ENCODE measurements around the gene ADAMTS8. TPM values are rescaled to one million over a fixed set of nuclear protein-coding genes. Genes with fewer than 3 reads are reported as not detected.

ADAMTS8 gene
- total RNA-seq, 3 donors from 2014 or later (not counting 1 experiment from before 2014, with no cell fraction given) = not detected

DNA sequence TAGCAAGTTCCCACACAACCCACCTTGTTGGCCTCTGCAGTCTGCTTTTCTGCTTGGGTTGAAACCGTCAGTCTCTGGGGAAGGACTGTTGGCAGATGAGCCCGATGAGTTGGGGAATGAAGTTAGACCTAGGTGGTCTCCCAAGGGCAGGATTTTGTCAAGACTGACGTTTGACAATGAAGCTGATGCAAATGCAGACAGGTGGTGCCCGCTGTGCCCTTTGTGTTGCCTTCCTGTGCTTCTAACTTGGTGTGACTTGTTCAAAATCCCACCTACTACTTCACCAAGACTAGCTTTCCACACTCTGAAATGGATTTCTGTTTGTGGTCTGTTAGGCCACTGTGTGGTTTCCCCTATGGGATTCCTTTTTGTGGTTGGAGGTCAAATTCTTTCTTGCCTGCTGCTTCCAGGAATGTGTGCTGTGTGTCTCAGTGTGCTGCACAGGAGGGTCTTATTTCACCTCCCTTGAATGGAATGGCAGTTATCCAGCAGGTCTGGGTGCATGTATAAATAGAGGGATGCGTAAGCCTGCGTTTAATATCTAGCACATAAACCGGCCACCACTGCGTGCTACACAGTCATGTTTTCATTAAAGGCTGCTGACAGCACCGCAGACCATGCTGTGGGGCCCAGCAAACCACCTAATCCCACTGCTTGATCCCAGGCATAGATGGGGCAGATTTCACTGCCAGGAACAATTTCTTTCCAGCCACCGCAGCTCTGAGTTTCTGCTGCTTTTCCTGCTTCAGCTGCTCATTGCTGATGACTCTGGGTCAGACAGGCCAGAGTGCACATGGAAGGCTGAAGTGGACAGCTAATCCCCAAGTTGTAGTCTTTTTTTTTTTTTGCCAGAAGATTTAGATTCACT lies 44.8 kb downstream of the ADAMTS8 start:
- H3K9me3 Mint-ChIP-seq = no peaks in the 10 kb centered on the region
- H3K9me3 ChIP-seq (ENCODE audit: control insufficient read depth, insufficient read depth, low read length) = no peaks in the 10 kb centered on the region
- DNase-seq (no peak), ATAC-seq (no peak)
- no peaks in the 10 kb centered on the region for H3K36me3 ChIP-seq (ENCODE audit: control insufficient read depth, insufficient read depth, low read length)
- no peaks in the 10 kb centered on the region for H3K36me3 Mint-ChIP-seq
- peaks cover 10% of the 10 kb centered on the region for H3K4me1 ChIP-seq (ENCODE audit: control insufficient read depth, insufficient read depth, low read length)
- no peaks in the 10 kb centered on the region for H3K27me3 ChIP-seq (ENCODE audit: control insufficient read depth, insufficient read depth, low read length)
- no peak overlapping the region for H3K27ac Mint-ChIP-seq
- H3K4me1 Mint-ChIP-seq = peaks cover 16 to 25% of the 10 kb centered on the region in 2 donors
- intact Hi-C loops (cut with micrococcal nuclease) = no loop called here
- no peak overlapping the region for H3K27ac ChIP-seq (ENCODE audit: low read length)
- H3K27me3 Mint-ChIP-seq (ENCODE audit: low read depth in 2 of 2) = no peaks in the 10 kb centered on the region
- H3K4me3 Mint-ChIP-seq = no peak overlapping the region
- WGBS (ENCODE audit: insufficient coverage) = 62% methylated on average over 10 of the region's 10 CpGs
- H3K4me3 ChIP-seq (ENCODE audit: low read length) = no peak overlapping the region
- TF ChIP-seq, protein P1, sequence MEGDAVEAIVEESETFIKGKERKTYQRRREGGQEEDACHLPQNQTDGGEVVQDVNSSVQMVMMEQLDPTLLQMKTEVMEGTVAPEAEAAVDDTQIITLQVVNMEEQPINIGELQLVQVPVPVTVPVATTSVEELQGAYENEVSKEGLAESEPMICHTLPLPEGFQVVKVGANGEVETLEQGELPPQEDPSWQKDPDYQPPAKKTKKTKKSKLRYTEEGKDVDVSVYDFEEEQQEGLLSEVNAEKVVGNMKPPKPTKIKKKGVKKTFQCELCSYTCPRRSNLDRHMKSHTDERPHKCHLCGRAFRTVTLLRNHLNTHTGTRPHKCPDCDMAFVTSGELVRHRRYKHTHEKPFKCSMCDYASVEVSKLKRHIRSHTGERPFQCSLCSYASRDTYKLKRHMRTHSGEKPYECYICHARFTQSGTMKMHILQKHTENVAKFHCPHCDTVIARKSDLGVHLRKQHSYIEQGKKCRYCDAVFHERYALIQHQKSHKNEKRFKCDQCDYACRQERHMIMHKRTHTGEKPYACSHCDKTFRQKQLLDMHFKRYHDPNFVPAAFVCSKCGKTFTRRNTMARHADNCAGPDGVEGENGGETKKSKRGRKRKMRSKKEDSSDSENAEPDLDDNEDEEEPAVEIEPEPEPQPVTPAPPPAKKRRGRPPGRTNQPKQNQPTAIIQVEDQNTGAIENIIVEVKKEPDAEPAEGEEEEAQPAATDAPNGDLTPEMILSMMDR (IDR thresholded peaks at IDR 0.05) = no peak

DNA sequence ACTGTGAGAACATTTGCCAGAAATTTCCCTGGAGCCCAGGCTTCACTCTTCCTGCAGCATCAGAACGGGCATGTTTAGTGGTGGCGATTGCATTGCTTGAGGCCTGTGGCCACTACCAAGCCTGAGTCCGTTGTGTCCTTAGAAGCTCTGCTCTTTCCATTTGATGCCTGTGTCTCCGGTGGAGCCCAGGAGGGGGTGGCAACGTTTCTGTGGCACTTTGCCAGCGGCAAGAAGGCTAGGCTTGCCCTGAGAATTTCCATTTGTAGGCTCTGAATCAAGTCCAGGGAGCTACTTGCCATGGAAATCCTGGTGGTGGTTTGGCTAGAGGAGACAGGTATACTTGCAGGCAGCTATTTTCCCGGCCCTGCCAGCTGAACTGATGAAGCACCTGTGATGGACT lies 47.1 kb downstream of the ADAMTS8 start:
- Histone ChIP-seq H3K9me3 (ENCODE audit: control insufficient read depth, insufficient read depth, low read length) (no peaks in the 10 kb centered on the region), H3K27ac (ENCODE audit: low read length) (no peak overlapping the region), H3K4me3 (ENCODE audit: low read length) (no peak overlapping the region), H3K36me3 (ENCODE audit: control insufficient read depth, insufficient read depth, low read length) (no peaks in the 10 kb centered on the region), H3K27me3 (ENCODE audit: control insufficient read depth, insufficient read depth, low read length) (no peaks in the 10 kb centered on the region), H3K4me1 (ENCODE audit: control insufficient read depth, insufficient read depth, low read length) (no peaks in the 10 kb centered on the region)
- intact Hi-C loops (cut with micrococcal nuclease) = no loop called here
- Mint-ChIP-seq H3K27ac (no peak overlapping the region), H3K36me3 (no peaks in the 10 kb centered on the region), H3K4me1 (peaks cover 10 to 14% of the 10 kb centered on the region in 2 donors), H3K27me3 (ENCODE audit: low read depth in 2 of 2) (no peaks in the 10 kb centered on the region), H3K4me3 (no peak overlapping the region), H3K9me3 (no peaks in the 10 kb centered on the region)
- DNase-seq = no peak
- ATAC-seq = no peak
- 83% methylated on average over 7 of the region's 7 CpGs for WGBS (ENCODE audit: insufficient coverage)
- TF ChIP-seq, protein P1 (IDR thresholded peaks at IDR 0.05) = no peak

DNA sequence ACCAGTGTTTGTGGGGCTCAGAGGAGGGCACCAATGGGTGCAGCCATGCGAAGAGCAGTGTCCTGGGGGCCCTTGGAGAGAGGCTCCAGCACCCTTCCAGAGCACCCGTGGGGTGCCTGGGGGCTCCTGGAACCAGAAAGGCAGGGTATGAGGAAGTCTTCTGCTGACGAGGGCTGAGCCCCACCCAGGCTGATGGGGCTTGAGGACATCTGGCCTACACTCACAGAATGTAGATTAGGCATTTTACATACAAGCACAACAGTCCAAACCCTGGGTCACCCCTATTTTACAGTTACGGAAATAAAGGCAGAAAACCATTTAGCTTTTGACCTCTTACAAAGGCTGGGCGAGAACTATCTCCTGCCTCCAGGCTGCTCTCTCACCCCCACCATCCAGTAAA lies 47.6 kb downstream of the ADAMTS8 start:
- 88% methylated on average over 5 of the region's 5 CpGs for WGBS (ENCODE audit: insufficient coverage)

More for the DNA sequence above, 47.6 kb downstream of the ADAMTS8 start:
- no peaks in the 10 kb centered on the region for H3K9me3 ChIP-seq (ENCODE audit: control insufficient read depth, insufficient read depth, low read length)
- ATAC-seq = no peak
- intact Hi-C loops (cut with micrococcal nuclease) = no loop called here
- no peaks in the 10 kb centered on the region for H3K27me3 ChIP-seq (ENCODE audit: control insufficient read depth, insufficient read depth, low read length)
- Mint-ChIP-seq H3K27me3 (ENCODE audit: low read depth in 2 of 2) (no peaks in the 10 kb centered on the region), H3K36me3 (no peaks in the 10 kb centered on the region), H3K4me1 (peaks cover 10 to 14% of the 10 kb centered on the region in 2 donors), H3K4me3 (no peak overlapping the region), H3K27ac (no peak overlapping the region), H3K9me3 (no peaks in the 10 kb centered on the region)
- no peaks in the 10 kb centered on the region for H3K4me1 ChIP-seq (ENCODE audit: control insufficient read depth, insufficient read depth, low read length)
- H3K36me3 ChIP-seq (ENCODE audit: control insufficient read depth, insufficient read depth, low read length) = no peaks in the 10 kb centered on the region
- no peak overlapping the region for H3K27ac ChIP-seq (ENCODE audit: low read length)
- H3K4me3 ChIP-seq (ENCODE audit: low read length) = no peak overlapping the region
- DNase-seq = no peak
- TF ChIP-seq, protein P1 (IDR thresholded peaks at IDR 0.05) = no peak

Data from natural killer cell (primary cell).